AG08395 (cell line): ENCODE results near the gene SLC10A7.
A peak's percentile ranks its signal among the peaks of the same experiment; 100 is the strongest.

ENCODE experiments used
- DNase-seq: peaks from one replicate; pipeline ENCODE4 v3.0.0; 2012; ENCODE audit warnings: mixed read lengths, low spot score

The SLC10A7 gene

GRCh38 chr4:146494143-146494542 is 27.6 kb downstream of the SLC10A7 start:
- DNase-seq: no peak

GRCh38 chr4:146490106-146490505 is 31.6 kb downstream of the SLC10A7 start:
- DNase-seq: no peak

- DNase-seq: no peak
Measured at GRCh38 chr4:146488495-146489174, 33.1 kb downstream of the SLC10A7 start.

GRCh38 chr4:146486565-146486964 is 35.2 kb downstream of the SLC10A7 start:
- DNase-seq: no peak

- DNase-seq: no peak
Measured at GRCh38 chr4:146485968-146486367, 35.8 kb downstream of the SLC10A7 start.

- no peak for DNase-seq
Measured at GRCh38 chr4:146482788-146483187, 39.0 kb downstream of the SLC10A7 start.

- no peak for DNase-seq
Measured at GRCh38 chr4:146481246-146481645, 40.5 kb downstream of the SLC10A7 start.

GRCh38 chr4:146478009-146478408 is 43.7 kb downstream of the SLC10A7 start:
- DNase-seq: no peak

GRCh38 chr4:146477054-146477453 is 44.7 kb downstream of the SLC10A7 start:
- no peak for DNase-seq

GRCh38 chr4:146472404-146472803 is 49.3 kb downstream of the SLC10A7 start:
- DNase-seq: no peak

GRCh38 chr4:146470604-146471003 is 51.1 kb downstream of the SLC10A7 start:
- no peak for DNase-seq

- no peak for DNase-seq
Measured at GRCh38 chr4:146469022-146469421, 52.7 kb downstream of the SLC10A7 start.

- no peak for DNase-seq
Measured at GRCh38 chr4:146465628-146466027, 56.1 kb downstream of the SLC10A7 start.

GRCh38 chr4:146462251-146462650 is 59.5 kb downstream of the SLC10A7 start:
- no peak for DNase-seq

GRCh38 chr4:146458594-146458993 is 63.1 kb downstream of the SLC10A7 start:
- DNase-seq: no peak

GRCh38 chr4:146456681-146457080 is 65.1 kb downstream of the SLC10A7 start:
- no peak for DNase-seq

- no peak for DNase-seq
Measured at GRCh38 chr4:146453181-146453807, 68.4 kb downstream of the SLC10A7 start.

GRCh38 chr4:146450524-146450923 is 71.2 kb downstream of the SLC10A7 start:
- peak; percentile 3 for DNase-seq

- no peak for DNase-seq
Measured at GRCh38 chr4:146446555-146446954, 75.2 kb downstream of the SLC10A7 start.

GRCh38 chr4:146445198-146446150 is 76.3 kb downstream of the SLC10A7 start:
- no peak for DNase-seq

- DNase-seq: no peak
Measured at GRCh38 chr4:146443525-146443924, 78.2 kb downstream of the SLC10A7 start.

- peak; percentile 16 for DNase-seq
Measured at GRCh38 chr4:146442801-146443200, 78.9 kb downstream of the SLC10A7 start.

GRCh38 chr4:146439999-146440398 is 81.7 kb downstream of the SLC10A7 start:
- no peak for DNase-seq
